CD4-positive, alpha-beta T cell (primary cell): ENCODE measurements around the gene GAL3ST1. TPM values are rescaled to one million over a fixed set of nuclear protein-coding genes. Genes with fewer than 3 reads are reported as not detected.
"Not testable (repeated sequence)": the region's sequence is repeated elsewhere in the genome, so short reads cannot be mapped to it uniquely, and the experiment has no call there.

Experiments used
- ATAC-seq: fragments of 200-7000 bp; cut with Tn5 transposase; one replicate; pipeline ENCODE4 v1.10.0; 2022; ENCODE audit warnings: mild to moderate bottlenecking; ENCODE audit not compliant: poor library complexity
- CTCF ChIA-PET: fragments of 350-600 bp; sonication (Branson Sonifier 250); formaldehyde crosslinking; loops from one replicate; lab custom pipeline; 2021; ENCODE audit warnings: antibody characterized with exemption, inconsistent platforms; lab: Charles Lee
- POLR2A ChIA-PET: fragments of 350-600 bp; sonication (Branson Sonifier 250); formaldehyde crosslinking; loops from one replicate; lab custom pipeline; 2021; ENCODE audit warnings: antibody characterized with exemption, inconsistent platforms; lab: Charles Lee
- DNase-seq, 14 experiments: peaks; one replicate each; pipeline ENCODE4 v3.0.0-alpha.2; 2013 to 2020; ENCODE audit warnings: mixed read lengths in 2 of 14
- H3K27ac ChIP-seq, 2 donors: one replicate each; pipeline versions ENCODE4 v1.5.1 to v1.7.0; 2013; ENCODE audit warnings: low read length in 2 of 2, low read depth in 1 of 2, mild to moderate bottlenecking in 1 of 2
- H3K27me3 ChIP-seq, 2 experiments: 1 replicate in 1 of 2; 2 replicates in 1 of 2; pipeline versions ENCODE4 v1.6.1 to v1.7.0; 2013; ENCODE audit warnings: low read length in 2 of 2, control low read depth in 1 of 2, mild to moderate bottlenecking in 1 of 2, moderate library complexity in 1 of 2; ENCODE audit not compliant: insufficient read depth in 2 of 2, control insufficient read depth in 1 of 2
- H3K36me3 ChIP-seq: one replicate; pipeline ENCODE4 v1.6.1; 2013; ENCODE audit warnings: low read length, control low read depth; ENCODE audit not compliant: insufficient read depth
- H3K4me1 ChIP-seq: one replicate; pipeline ENCODE4 v1.6.1; 2013; ENCODE audit warnings: low read length, control low read depth; ENCODE audit not compliant: insufficient read depth
- H3K4me3 ChIP-seq: one replicate; pipeline ENCODE4 v1.5.1; 2013; ENCODE audit warnings: mild to moderate bottlenecking, low read length, moderate library complexity
- H3K9me3 ChIP-seq, 2 experiments: 1 replicate in 1 of 2; 2 replicates in 1 of 2; pipeline versions ENCODE4 v1.6.1 to v1.7.0; 2013; ENCODE audit warnings: low read length in 2 of 2, mild to moderate bottlenecking in 2 of 2, control low read depth in 1 of 2, moderate library complexity in 1 of 2; ENCODE audit not compliant: control insufficient read depth in 1 of 2, insufficient read depth in 1 of 2
- H3K27ac Mint-ChIP-seq: one replicate; pipeline ENCODE4 v1.8.0; 2020; ENCODE audit warnings: mixed read lengths
- H3K27me3 Mint-ChIP-seq: one replicate; pipeline ENCODE4 v1.8.0; 2021; ENCODE audit warnings: mixed read lengths
- H3K36me3 Mint-ChIP-seq: one replicate; pipeline ENCODE4 v1.8.0; 2021; ENCODE audit warnings: low read depth, mixed read lengths
- H3K4me1 Mint-ChIP-seq: one replicate; pipeline ENCODE4 v1.8.0; 2021; ENCODE audit warnings: low read depth, mixed read lengths
- H3K4me3 Mint-ChIP-seq: one replicate; pipeline ENCODE4 v1.8.0; 2020; ENCODE audit warnings: mild to moderate bottlenecking, mixed read lengths
- H3K9me3 Mint-ChIP-seq: one replicate; pipeline ENCODE4 v1.8.0; 2020; ENCODE audit warnings: mixed read lengths
- intact Hi-C, 2 experiments: fragments of 100-400 bp; cut with DNase I in 1 of 2; cut with micrococcal nuclease in 1 of 2; formaldehyde crosslinking; loops; one replicate each; pipeline versions ENCODE4 v1.15.1 to v1.9.0; 2023 to 2025; cut with DNase I, micrococcal nuclease
- total RNA-seq, 174 experiments: library from RNA in 2 of 174; stranded (reverse) in 2 of 174; gene quantifications; one replicate each; pipeline ENCODE4 v1.2.3 and lab custom pipeline; 2021 to 2026
- TF ChIP-seq, protein P1 (sequence below): fragments of 200-600 bp; IDR thresholded peaks from one replicate; pipeline ENCODE4 v1.8.0; 2022; ENCODE audit warnings: antibody characterized with exemption, mild to moderate bottlenecking

The GAL3ST1 gene
- total RNA-seq, 2 experiments from 2014 or later, result not detected

- H3K36me3 ChIP-seq, result no peaks in the 10 kb centered on the region
- TF ChIP-seq, protein P1, sequence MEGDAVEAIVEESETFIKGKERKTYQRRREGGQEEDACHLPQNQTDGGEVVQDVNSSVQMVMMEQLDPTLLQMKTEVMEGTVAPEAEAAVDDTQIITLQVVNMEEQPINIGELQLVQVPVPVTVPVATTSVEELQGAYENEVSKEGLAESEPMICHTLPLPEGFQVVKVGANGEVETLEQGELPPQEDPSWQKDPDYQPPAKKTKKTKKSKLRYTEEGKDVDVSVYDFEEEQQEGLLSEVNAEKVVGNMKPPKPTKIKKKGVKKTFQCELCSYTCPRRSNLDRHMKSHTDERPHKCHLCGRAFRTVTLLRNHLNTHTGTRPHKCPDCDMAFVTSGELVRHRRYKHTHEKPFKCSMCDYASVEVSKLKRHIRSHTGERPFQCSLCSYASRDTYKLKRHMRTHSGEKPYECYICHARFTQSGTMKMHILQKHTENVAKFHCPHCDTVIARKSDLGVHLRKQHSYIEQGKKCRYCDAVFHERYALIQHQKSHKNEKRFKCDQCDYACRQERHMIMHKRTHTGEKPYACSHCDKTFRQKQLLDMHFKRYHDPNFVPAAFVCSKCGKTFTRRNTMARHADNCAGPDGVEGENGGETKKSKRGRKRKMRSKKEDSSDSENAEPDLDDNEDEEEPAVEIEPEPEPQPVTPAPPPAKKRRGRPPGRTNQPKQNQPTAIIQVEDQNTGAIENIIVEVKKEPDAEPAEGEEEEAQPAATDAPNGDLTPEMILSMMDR, result no peak
- DNase-seq (no peak), ATAC-seq (no peak)
- ChIA-PET CTCF (no interaction called here), POLR2A (no interaction called here)
- Mint-ChIP-seq H3K4me1 (no peaks in the 10 kb centered on the region), H3K27me3 (peaks cover 61% of the 10 kb centered on the region), H3K27ac (no peak overlapping the region), H3K9me3 (no peaks in the 10 kb centered on the region), H3K36me3 (no peaks in the 10 kb centered on the region), H3K4me3 (no peak overlapping the region)
- intact Hi-C loops, result no loop called here
- peaks cover 7% of the 10 kb centered on the region for H3K4me1 ChIP-seq
- no peaks in the 10 kb centered on the region for H3K9me3 ChIP-seq
- H3K27ac ChIP-seq, result no peak overlapping the region
- H3K4me3 ChIP-seq, result no peak overlapping the region
- H3K27me3 ChIP-seq, result peaks cover 22 to 34% of the 10 kb centered on the region in 2 experiments
These were observed 32.3 kb downstream of the GAL3ST1 start for GRCh38 chr22:30541961-30542810.

DNA sequence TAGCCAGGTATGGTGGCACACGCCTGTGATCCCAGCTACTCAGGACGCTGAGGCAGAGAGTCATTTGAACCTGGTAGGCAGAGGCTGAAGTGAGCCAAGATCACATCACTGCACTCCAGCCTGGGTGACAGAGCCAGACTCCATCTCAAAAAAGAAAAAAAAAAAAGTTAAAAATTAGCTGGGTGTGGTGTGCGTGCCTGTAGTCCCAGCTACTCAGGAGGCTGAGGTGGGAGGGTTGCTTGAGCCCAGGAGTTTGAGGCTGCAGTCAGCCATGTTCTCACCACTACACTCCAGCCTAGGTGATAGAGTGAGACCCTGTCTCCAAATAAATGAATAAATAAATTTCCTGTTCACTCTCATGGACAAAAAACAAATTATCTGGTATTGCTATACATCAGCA, 33.0 kb downstream of the GAL3ST1 start:
- H3K27ac Mint-ChIP-seq, H3K27ac ChIP-seq, H3K4me3 Mint-ChIP-seq, CTCF ChIA-PET, intact Hi-C loops, H3K4me3 ChIP-seq, H3K36me3 Mint-ChIP-seq, H3K4me1 Mint-ChIP-seq, ATAC-seq, DNase-seq, H3K9me3 ChIP-seq, H3K4me1 ChIP-seq, H3K9me3 Mint-ChIP-seq, H3K36me3 ChIP-seq: not testable (repeated sequence)
- POLR2A ChIA-PET, result interaction anchor here (0.6 kb wide), 1 partner anchor 566 kb away, joined by 3 read pairs; no protein-coding TSS in a partner anchor
- H3K27me3 ChIP-seq, result peaks cover 21 to 34% of the 10 kb centered on the region in 2 experiments
- peaks cover 56% of the 10 kb centered on the region for H3K27me3 Mint-ChIP-seq

DNA sequence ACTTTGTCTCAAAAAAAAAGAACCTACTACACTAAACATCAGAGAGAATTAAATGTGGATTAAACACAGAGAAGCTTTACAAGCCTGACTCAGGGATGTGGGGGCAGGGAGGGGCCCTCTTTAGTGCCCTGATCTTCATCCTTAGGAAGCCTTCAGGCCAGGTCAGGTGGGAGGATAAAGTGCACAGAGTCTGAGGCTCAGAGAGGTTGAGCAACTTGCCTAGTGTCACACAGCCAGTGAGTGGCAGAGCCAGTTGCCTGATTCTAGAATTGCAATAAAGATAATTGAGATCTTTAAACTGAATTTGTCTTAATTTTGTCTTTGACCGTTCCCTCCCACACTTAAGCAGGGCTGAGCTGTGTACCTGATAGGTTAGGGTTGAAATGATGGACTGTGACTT, 35.1 kb downstream of the GAL3ST1 start:
- Histone ChIP-seq H3K4me3 (no peak overlapping the region), H3K27me3 (peaks cover 20 to 34% of the 10 kb centered on the region in 2 experiments), H3K9me3 (no peaks in the 10 kb centered on the region), H3K4me1 (peaks cover 7% of the 10 kb centered on the region), H3K27ac (no peak overlapping the region), H3K36me3 (no peaks in the 10 kb centered on the region)
- ChIA-PET POLR2A (no interaction called here), CTCF (no interaction called here)
- ATAC-seq (no peak), DNase-seq (no peak)
- Mint-ChIP-seq H3K4me1 (no peaks in the 10 kb centered on the region), H3K9me3 (no peaks in the 10 kb centered on the region), H3K36me3 (no peaks in the 10 kb centered on the region), H3K27me3 (peaks cover 44% of the 10 kb centered on the region), H3K27ac (no peak overlapping the region), H3K4me3 (no peak overlapping the region)
- TF ChIP-seq, protein P1, result no peak
- intact Hi-C loops, result loop anchor here in 1 of 2 experiments (5.0 kb wide), 1 partner anchor 872 kb away; no protein-coding TSS in a partner anchor
